GM12873 (cell line): Measurements from ENCODE around the gene SOX14.

Experiments used
- CTCF ChIP-seq: IDR thresholded peaks from 2 replicates; pipeline ENCODE4 v1.5.1; 2012; ENCODE audit warnings: low read depth, mild to moderate bottlenecking, moderate library complexity, low read length, control low read depth; ENCODE audit not compliant: insufficient read depth; ENCODE audit errors: missing control alignments

Gene SOX14

GRCh38 chr3:137769322-137770065 is 5.4 kb downstream of the SOX14 start:
- TF ChIP-seq CTCF = no peak

- no peak for TF ChIP-seq CTCF
Measured at GRCh38 chr3:137770066-137770834, 6.1 kb downstream of the SOX14 start.

GRCh38 chr3:137770835-137771399 is 6.8 kb downstream of the SOX14 start:
- TF ChIP-seq CTCF = no peak

GRCh38 chr3:137771401-137772213 is 7.5 kb downstream of the SOX14 start:
- no peak for TF ChIP-seq CTCF

GRCh38 chr3:137772214-137772955 is 8.3 kb downstream of the SOX14 start:
- TF ChIP-seq CTCF = no peak

- no peak for TF ChIP-seq CTCF
Measured at GRCh38 chr3:137778941-137779340, 14.8 kb downstream of the SOX14 start.
